ENCODE measurements around the gene AK1.
A peak's percentile ranks its signal among the peaks of the same experiment; 100 is the strongest.

The AK1 gene

DNA sequence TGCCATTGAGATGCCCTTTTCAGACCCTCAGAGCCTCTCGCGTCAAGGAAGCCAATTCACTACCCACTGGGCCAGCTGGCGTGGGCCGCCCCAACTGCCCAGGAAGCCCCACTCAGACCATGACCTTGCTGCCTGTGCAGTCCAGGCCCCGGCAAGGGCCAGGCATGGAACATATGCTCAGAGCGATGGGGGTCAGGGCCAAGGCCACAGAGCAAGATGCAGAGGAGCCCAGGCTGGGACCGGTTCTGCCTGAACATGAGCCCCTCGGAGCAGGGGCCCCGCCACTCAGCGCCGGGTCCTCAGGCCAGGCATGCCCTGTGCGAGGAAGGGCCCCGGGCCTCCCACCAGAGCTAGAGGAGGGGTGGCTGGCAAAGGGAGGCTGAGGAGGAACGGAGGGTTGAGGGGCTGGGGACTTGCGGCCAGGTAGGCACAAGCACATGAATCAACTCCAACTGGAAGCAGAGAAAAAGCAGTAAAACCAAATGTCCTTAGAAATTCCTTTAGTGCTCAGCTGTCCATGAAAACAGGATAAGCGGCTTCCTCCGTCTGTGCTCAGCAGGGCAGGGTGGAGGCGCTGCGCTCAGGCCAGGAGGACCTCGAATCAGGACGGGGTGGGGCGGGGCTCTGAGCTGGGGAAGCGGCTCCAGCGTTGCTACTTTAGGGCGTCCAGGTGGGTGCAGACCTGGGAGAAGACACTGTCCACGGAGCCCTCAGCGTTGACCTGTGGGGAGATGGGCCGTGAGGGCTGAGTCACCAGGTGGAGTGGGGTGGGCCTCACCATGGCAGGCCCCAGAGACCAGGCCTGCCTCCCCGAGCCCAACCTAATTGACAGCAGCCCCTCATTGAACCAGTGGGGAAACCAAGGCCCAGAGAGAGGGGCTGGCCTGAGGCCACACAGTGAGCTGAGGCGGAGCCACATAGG, 9.9 kb downstream of the AK1 start:
- no peak for DNase-seq (ENCODE audit: low read depth)

DNA sequence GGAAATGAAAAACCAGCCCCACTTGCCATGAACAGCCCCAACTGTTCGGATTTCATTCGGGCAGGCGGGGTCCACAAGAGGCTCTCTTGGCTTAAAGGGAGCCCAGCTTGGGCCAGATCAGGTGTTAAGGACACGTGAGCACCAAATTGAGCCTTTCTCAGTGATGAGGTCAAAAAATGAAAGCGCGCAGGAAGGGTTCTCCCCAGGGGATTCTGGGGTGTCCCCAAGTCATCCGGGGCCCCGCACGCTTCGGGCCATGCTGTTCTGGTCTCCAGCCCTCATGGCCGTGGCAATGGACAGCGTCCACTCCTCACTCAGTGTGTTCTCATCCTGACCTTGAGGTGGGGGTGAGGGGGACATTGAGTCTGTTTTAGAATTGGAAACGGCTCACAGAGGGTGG, 10.9 kb downstream of the AK1 start:
- DNase-seq (ENCODE audit: low read depth): no peak

DNA sequence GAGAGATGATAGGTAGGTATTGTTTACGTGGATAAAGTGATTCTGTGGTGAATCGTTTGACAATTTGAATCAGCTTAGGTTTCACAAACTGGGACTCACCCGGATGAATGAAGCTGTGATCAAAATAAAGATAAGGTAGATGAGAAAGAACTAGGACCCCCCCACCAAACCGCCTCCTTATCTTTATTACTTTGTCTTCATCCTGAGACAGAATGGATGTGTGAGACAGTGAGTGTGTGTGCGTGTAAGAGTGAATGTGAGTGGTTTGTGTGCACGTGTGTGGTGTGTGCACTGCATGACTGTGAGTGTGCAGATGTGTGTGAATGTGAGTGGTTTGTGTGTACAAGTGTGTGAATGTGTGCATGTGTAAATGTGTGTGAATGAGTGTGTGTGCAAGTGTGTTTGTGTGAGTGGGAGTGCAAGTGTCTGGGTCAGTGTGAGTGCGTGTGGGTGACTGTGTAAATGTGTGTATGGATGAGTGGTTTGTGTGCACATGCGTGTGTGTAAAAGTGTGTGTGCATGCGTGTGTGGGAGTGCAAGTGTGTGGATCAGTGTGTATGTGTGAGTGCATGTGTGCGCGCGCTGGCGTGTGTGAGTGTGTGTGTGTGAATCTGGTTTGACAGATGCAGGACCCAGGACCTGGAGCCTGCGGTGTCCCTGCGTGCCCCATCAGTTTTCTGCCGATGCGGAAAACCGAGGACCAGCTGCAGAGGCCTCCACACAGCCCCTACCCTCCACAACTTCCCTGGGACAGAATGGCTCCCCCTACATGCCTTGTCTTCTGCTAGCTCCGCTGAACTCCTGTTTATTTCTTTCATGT, 11.6 kb downstream of the AK1 start:
- no peak for DNase-seq (ENCODE audit: low read depth)

DNA sequence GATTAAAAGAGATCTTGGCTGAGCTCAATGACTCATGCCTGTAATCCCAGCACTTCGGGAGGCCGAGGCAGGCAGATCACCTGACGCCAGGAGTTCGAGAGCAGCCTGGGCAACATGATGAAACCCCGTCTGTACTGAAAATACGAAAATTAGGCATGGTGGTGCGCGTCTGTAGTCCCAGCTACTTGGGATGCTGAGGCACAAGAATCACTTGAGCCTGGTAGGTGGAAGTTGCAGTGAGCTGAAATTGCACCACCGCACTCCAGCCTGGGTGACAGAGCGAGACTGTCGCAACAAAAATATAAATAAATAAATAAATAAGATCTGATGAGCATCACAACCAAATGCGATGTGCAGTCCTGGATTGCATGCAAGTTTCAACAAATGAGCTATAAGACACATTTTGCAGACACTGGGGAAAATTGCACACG, 14.3 kb downstream of the AK1 start:
- no peak for DNase-seq (ENCODE audit: low read depth)

DNA sequence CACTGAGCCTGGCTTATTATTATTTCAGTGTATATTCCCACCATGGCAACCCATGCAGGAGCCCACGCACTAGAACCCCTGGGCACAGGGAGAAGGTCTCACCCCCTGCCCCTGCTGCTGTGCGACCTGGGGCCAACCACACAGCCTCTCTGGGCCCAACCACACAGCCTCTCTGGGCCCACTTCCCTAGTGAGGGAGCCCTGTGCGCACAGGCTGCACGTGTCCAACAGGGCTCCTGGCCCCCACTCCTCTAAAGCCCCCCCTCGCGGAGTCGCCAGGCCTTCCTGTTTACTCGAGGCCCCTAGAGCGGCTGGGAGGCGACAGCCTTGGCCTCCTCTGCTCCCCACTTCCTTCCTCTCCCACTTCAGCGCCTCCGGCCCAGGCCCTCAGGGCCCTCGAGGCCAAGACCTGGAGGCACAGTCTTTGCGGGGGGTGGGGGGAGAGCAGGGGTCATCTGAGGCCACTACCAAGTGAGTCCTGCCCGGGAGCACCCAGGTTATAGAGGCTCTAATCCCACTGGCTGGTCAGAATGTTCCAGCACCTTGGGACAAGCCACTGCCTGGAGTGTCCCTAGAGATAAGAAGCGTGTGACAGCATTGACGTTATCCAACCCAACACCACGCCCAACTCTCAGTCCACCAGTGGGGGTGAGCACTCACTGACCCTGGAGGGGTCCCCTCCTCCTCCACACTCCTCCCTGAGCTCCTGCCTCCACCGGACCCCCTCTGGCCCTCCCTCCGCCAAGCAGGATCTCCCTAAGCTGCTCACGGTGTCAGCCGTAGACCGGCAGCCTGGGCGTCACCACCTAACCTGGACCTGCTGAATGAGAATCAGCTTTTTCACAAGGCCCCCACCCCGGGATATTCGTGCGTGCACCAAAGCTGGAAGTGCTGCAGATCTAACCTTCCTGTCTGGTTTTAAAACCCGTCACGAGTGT, 15.1 kb downstream of the AK1 start:
- no peak for DNase-seq (ENCODE audit: low read depth)

DNA sequence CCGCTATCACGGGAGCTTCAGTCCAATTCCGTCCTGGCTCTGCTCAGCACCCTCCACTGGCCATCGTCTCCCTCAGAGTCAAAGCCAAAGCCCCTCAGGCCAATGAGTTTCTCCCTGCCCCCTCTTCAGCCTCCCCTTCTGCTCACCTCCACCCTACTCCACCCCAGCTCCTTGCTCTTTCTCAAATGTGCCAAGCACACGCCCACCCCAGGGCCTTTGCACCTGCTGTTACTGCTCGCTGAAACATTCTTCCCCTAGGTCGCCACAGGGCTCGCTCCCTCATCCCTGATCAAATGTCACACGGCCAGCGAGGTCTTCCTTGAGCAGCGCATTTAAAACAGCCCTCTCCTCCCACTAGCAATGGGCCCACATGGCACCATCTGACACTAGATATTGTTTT, 16.7 kb downstream of the AK1 start:
- DNase-seq (ENCODE audit: low read depth): no peak

DNA sequence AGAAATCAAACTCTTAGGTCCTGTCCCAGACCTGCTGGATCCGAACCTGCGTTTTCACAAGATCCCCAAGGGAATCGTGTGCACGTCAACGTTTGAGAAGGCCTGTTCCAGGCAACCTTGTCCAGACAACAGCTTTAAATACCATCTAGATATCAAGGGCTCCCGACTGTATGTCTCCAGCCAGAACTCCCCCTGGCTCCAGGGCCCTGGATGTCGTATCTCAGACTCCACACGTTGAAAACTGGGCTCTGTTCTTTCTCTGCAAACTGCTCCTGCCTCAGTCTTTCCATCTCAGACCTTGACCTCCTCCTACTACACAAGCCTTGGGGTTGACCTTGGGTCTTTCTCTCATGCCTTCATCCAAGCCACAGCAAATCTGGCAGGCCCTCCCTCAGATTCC, 17.2 kb downstream of the AK1 start:
- no peak for DNase-seq (ENCODE audit: low read depth)

DNA sequence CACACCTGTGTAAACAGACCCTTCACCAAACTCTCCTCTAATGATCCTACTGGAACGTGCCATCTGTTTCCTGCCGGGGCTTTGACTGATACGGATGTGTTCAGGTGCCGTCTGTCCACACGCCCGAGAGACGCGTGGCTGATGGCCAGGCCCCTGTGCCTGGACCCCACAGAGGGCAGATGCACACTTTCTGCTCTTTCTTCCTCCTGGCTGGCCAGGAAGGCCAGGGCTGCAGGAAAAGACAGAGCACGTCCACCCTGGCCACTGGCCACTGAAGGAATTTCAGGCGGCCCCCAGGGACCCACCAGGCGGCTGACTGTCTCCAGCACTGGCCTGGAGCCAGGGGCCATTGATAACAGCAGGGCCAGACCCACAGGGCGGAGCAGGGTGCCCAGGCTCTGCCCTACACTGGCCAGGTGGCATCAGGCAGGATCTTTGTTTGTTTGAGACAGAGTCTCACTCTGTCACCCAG, 19.4 kb downstream of the AK1 start:
- DNase-seq (ENCODE audit: low read depth): no peak

DNA sequence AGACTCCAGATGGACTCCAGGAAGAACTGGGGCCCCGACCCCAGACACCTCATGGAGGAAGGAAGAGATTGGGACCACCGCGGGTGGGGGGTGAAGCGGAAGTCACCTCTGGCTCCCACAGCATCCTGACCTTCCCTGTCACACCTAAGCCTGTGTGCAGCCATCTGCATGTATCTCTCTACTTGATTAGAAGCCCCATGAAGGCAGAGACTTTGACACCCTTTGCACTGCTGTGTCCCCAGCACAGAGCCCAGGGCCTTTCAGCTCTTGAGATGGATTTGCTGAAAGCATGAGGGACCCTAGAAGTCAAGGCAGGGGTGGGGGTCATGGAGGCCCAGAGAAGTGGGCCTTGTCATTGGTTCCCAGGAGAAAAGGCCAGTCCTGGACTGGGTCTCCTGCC, 20.2 kb downstream of the AK1 start:
- no peak for DNase-seq (ENCODE audit: low read depth)

DNA sequence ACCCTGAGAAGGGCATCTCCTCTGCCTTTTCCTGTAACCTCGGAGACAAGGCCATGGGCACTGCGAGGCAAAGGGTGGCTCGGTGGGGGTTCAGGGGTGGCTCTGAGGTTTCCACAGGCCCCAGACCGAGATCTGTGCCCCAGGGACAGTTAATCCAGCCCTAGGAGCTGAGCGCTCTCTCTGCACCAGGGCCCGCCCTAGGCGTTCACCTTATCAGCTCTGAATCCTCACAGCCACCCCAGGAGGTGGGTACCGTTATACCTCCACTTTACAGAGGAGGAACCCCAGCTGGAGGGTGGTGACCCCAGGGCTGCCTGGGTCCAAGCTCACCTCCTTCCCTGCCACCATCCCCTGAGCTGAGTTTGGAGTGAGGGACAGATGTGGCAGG, 20.8 kb downstream of the AK1 start:
- no peak for DNase-seq (ENCODE audit: low read depth)

DNA sequence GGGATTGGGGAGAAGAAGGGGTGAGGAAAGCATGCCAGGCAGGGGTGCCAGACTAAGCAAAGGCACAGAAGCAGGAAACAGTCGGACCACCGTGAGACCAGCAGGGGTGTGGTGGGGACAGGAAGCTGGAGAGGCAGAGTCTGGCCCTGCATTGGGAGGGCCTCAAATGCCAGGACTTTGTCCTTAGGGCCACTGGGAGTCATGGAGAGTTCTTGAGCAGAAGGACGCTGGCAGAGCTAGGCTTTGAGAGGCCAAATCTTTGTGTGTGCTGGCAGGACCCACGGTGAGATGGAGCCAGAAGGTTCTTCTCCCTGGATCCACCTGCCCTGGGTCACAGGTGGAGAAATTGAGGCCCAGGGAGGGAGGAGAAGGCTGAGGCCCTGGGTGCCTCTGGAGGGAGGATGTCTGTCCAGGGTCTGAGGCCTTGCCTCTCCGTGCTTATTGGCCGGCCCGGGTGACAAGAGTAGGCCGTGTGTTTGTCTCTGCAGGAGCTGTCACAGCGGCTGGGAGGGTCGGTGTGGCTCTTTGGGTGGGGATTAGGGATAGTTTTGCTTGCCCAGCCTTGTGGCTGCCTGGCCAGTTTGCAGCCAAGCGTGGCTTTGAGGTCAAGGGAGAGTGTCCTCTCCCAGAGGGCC, 21.3 kb downstream of the AK1 start:
- DNase-seq (ENCODE audit: low read depth): no peak

DNA sequence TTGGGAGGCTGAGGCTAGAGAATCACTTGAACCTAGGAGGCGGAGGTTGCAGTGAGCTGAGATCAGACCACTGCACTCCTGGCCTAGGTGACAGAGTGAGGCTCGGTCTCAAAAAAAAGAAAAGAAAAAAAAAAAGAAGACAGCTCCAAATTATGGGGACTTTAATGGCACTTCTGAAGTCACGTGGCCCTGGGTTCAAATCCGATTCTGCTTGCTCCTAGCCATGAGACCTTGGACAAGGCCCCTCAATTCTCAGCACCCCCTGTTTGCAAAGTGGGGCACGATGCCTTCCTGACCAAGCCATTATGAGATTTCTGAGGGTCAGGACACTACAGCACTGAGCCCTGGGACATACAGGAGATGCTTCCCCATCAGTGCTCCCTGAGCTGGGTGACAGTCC, 22.0 kb downstream of the AK1 start:
- no peak for DNase-seq (ENCODE audit: low read depth)

DNA sequence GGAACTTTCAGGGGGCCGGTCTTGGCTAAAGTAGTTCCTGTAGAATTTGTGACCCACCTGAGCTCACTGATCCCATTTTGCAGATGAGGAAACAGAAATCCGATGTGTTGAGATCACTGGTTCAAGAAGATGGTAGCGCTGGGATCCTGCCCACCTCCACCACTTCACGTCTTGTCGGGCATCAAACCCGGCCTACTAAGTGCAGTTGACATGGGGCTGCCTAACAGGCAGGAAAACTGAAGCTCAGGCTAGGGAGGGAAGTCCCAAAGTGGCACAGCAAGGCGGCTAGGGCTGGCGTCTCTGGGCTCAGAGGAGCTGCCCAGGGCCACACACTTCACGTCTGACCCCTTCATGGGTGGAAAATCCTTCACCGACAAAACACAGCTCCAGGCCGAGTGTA, 22.5 kb downstream of the AK1 start:
- DNase-seq (ENCODE audit: low read depth): no peak

DNA sequence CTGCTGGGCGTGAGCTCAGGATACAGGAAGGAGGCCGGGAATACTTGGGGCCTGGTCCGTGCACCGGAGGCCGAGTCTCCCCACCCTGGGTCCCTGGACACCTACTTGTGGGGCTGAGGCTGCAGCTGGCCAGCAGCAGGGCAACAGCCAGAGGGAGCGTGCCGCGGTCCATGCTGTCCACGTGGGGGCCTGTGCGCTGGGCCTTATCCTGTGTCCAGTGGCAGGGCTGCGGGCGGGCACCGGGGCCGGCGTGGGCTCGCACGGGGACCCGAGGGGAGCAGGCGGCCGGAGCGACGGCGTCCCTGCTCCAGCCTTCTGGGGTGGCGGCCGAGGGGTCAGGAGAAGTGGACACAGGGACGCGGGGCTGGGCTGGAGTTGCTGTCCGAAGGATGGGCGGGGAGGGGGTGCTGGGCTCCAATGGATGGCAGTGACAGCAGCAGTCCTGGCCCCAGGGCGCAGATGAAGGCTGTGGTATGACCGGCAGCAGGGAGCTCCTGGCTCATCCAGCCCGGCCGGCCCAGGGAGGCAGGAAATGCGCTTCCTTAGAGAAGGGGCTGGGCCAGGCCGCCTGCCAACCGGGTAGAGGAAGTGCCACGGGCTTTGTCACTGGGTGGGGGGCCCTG, 23.2 kb downstream of the AK1 start, which contains the start of gene ENG:
ENG (minus strand) TSS at position 475 of the 623 bp plus-strand sequence; CDS start at position 172, 303 bp downstream.
- DNase-seq (ENCODE audit: low read depth): peak; percentile 59

DNA sequence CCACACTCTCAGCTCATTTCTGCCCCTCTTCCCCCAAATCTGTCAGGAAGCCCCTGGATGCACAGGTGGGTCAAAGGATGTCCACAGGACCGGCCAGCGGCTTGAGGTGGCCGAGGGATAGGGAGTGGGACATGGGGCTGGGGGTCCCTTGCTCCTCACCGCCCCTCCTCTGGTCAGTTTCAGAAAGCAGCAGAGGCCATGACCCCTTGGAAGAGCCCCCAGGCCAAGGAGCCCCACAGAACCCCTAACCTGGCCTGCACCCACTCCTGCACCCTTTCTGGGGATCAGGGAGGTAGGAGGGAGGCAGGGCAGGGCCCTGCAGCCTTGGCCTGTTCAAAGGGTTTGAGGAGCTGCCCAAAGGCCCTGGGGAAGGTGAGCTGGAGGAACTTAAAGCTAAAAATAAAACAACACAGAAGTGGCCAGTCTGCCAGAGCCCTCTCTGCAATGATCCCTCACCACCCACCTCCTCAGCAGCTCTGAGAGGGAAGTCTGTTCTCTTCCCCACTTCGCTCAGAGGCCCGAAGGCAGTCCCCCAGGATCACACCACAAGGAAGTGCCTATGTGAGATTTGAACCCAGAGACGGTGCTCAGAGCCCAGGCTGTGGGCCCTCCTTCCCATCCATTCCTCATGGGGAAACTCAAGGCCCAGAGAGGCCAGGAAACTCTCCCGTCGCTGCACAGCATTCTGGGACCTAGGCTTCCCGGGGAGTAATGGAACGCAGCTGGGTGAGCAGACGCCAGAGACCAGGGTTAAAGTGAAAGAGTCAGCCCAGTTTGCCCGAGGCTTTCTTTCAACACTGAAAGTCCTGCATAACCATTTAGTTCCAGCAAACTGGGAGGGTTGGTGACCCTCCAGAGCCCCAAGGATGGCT, 23.9 kb downstream of the AK1 start:
- peak; percentile 48 for DNase-seq (ENCODE audit: low read depth)

DNA sequence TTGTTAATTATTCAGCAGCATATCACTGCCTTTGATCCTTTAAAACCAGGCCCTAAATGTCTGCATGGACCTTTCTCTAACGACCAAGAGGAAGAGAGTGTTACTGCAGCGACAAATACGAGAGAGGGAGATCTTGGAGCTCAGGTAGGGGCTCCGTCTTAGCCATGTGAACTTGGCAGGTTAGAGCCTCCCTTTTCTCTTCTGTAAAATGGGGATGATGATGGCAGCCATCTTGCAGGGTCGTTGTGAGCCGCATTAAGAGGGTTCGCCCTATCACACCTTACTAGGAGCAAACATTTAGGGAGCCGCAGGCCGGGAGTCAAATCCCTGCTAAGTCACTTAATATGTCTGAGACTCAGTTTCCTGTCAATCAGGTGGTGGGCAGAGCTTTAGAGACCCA, 24.6 kb downstream of the AK1 start:
- no peak for DNase-seq (ENCODE audit: low read depth)

DNA sequence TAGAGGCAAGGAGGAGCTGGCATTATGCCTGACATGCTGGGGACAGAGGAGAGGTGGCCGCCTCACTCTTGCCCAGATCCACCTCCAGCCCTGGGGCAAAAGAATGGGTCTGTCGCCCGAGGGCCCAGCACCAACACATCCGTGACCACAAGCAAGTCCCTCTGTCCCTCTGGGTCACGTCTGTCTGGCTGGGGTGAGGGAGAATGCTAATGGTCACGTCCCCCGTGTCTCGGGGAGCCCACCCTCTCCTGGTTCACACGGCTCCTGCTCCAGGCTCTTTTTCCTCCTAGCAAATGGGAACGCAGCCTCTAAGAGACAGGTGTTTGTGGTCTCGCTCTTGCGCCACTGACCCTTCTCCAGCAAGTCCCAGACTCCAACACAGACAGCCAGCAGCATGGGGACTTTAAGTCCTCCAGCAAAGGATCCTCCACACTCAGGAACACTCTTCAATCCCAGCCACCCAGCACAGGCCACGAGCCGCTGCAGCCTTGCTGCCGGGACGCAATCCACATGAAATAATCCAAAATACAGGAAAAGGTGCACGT, 27.1 kb downstream of the AK1 start:
- no peak for DNase-seq (ENCODE audit: low read depth)

DNA sequence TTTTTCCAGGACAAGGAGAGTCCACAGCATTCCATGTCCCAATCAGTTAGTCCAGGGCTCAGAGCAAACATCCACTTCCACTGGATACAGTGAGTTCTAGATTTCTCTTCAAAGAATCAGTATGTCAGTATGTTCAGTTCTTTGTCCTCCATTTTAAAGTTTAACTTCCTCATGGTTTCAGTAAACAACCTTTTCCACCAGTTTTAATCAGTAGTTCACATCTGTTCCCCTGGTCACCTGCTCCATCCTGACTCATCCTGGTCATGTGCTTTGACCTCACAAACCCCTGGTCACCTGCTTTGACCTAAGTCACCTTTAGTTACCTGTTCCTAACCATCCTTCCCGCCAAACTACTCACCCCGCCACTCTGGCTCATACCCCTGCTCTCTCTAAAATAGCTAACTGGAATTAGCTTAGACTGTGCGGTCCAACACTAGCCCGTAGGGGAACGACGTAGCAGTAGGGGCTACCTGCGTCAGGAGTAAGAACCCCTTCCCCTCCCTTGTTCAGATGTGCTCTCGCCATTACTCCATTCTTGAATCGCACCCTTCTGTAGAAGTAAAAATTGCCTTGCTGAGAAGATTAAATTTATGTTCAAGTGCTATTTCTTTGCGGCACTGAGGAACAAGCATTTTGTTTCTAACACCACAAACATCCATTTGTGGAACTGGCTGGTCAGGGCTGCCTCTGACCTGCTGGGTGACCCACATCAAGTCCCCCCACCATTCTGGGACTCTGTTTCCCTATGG, 28.5 kb downstream of the AK1 start:
- no peak for DNase-seq (ENCODE audit: low read depth)

Measured in iris pigment epithelial cell (primary cell).